ENCODE measurements around the gene SDK1. TPM values are rescaled to one million over a fixed set of nuclear protein-coding genes. Genes with fewer than 3 reads are reported as not detected.

Gene SDK1
- total and polyA plus RNA-seq, 2 experiments from 2014 or later = not detected

- 26 to 37% methylated on average over 4 of the region's 4 CpGs for WGBS, 2 experiments (ENCODE audit: low coverage in 1 of 2, low lambda C conversion rate in 2 of 2, missing lambda C conversion rate in 2 of 2)
- Histone ChIP-seq H3K27ac (no peak overlapping the region), H3K79me2 (ENCODE audit: insufficient read depth) (no peaks in the 10 kb centered on the region), H3K36me3 (ENCODE audit: low read depth) (no peaks in the 10 kb centered on the region), H3K9me2 (ENCODE audit: insufficient read depth) (no peaks in the 10 kb centered on the region), H2AFZ (no peak overlapping the region), H3K4me2 (ENCODE audit: unreplicated experiment) (no peak overlapping the region), H3F3A (ENCODE audit: insufficient read depth) (no peaks in the 10 kb centered on the region), H3K9ac (no peak overlapping the region), H3K4me3 (no peak overlapping the region), H4K20me1 (ENCODE audit: insufficient read depth) (no peaks in the 10 kb centered on the region), H3K9me3 (ENCODE audit: low read depth) (no peaks in the 10 kb centered on the region), H3K27me3 (replicated peaks; ENCODE audit: insufficient read depth) (no peaks in the 10 kb centered on the region), H3K4me1 (ENCODE audit: insufficient read depth) (no peaks in the 10 kb centered on the region)
- in situ Hi-C loops (cut with MboI) = no loop called here
- TF ChIP-seq EZH2phosphoT487 (IDR thresholded peaks at IDR 0.05; ENCODE audit: insufficient read depth, low read depth) (no peak), EZH2 (IDR thresholded peaks at IDR 0.05; ENCODE audit: insufficient read depth, poor library complexity, severe bottlenecking) (no peak)
- no peak for DNase-seq
These were observed 766.8 kb downstream of the SDK1 start for GRCh38 chr7:4067874-4068273.

GRCh38 chr7:4068286-4068685 is 767.2 kb downstream of the SDK1 start:
- H3K79me2 ChIP-seq (ENCODE audit: insufficient read depth) = no peaks in the 10 kb centered on the region
- no peak overlapping the region for H2AFZ ChIP-seq
- WGBS, 2 experiments (ENCODE audit: low coverage in 1 of 2, low lambda C conversion rate in 2 of 2, missing lambda C conversion rate in 2 of 2) = 52 to 63% methylated on average over 7 of the region's 7 CpGs
- no peaks in the 10 kb centered on the region for H4K20me1 ChIP-seq (ENCODE audit: insufficient read depth)
- DNase-seq = no peak
- H3K4me3 ChIP-seq = no peak overlapping the region
- no peaks in the 10 kb centered on the region for H3K4me1 ChIP-seq (ENCODE audit: insufficient read depth)
- in situ Hi-C loops (cut with MboI) = no loop called here
- no peaks in the 10 kb centered on the region for H3K36me3 ChIP-seq (ENCODE audit: low read depth)
- H3K4me2 ChIP-seq (ENCODE audit: unreplicated experiment) = no peak overlapping the region
- no peak overlapping the region for H3K9ac ChIP-seq
- H3F3A ChIP-seq (ENCODE audit: insufficient read depth) = no peaks in the 10 kb centered on the region
- no peak overlapping the region for H3K27ac ChIP-seq
- no peaks in the 10 kb centered on the region for H3K9me2 ChIP-seq (ENCODE audit: insufficient read depth)
- TF ChIP-seq EZH2phosphoT487 (IDR thresholded peaks at IDR 0.05; ENCODE audit: insufficient read depth, low read depth) (no peak), EZH2 (IDR thresholded peaks at IDR 0.05; ENCODE audit: insufficient read depth, poor library complexity, severe bottlenecking) (no peak)
- H3K9me3 ChIP-seq (ENCODE audit: low read depth) = no peaks in the 10 kb centered on the region
- H3K27me3 ChIP-seq (replicated peaks; ENCODE audit: insufficient read depth) = no peaks in the 10 kb centered on the region

- H3K4me2 ChIP-seq (ENCODE audit: unreplicated experiment) = no peak overlapping the region
- H3K4me1 ChIP-seq (ENCODE audit: insufficient read depth) = no peaks in the 10 kb centered on the region
- H3K4me3 ChIP-seq = no peak overlapping the region
- no peaks in the 10 kb centered on the region for H3F3A ChIP-seq (ENCODE audit: insufficient read depth)
- H2AFZ ChIP-seq = no peak overlapping the region
- H3K79me2 ChIP-seq (ENCODE audit: insufficient read depth) = no peaks in the 10 kb centered on the region
- in situ Hi-C loops (cut with MboI) = no loop called here
- no peaks in the 10 kb centered on the region for H3K36me3 ChIP-seq (ENCODE audit: low read depth)
- no peaks in the 10 kb centered on the region for H4K20me1 ChIP-seq (ENCODE audit: insufficient read depth)
- no peaks in the 10 kb centered on the region for H3K27me3 ChIP-seq (replicated peaks; ENCODE audit: insufficient read depth)
- H3K27ac ChIP-seq = no peak overlapping the region
- no peak for TF ChIP-seq EZH2 (IDR thresholded peaks at IDR 0.05; ENCODE audit: insufficient read depth, poor library complexity, severe bottlenecking)
- TF ChIP-seq EZH2phosphoT487 (IDR thresholded peaks at IDR 0.05; ENCODE audit: insufficient read depth, low read depth) = no peak
- H3K9ac ChIP-seq = no peak overlapping the region
- no peak for DNase-seq
- no peaks in the 10 kb centered on the region for H3K9me3 ChIP-seq (ENCODE audit: low read depth)
- WGBS, 2 experiments (ENCODE audit: low coverage in 1 of 2, low lambda C conversion rate in 2 of 2, missing lambda C conversion rate in 2 of 2) = 71 to 73% methylated on average over 23 of the region's 23 CpGs
- H3K9me2 ChIP-seq (ENCODE audit: insufficient read depth) = no peaks in the 10 kb centered on the region
These were observed 768.4 kb downstream of the SDK1 start for GRCh38 chr7:4069268-4070095.

- Histone ChIP-seq H3K36me3 (ENCODE audit: low read depth) (no peaks in the 10 kb centered on the region), H4K20me1 (ENCODE audit: insufficient read depth) (no peaks in the 10 kb centered on the region), H3K9ac (no peak overlapping the region), H3K9me3 (ENCODE audit: low read depth) (no peaks in the 10 kb centered on the region), H3K9me2 (ENCODE audit: insufficient read depth) (no peaks in the 10 kb centered on the region), H3K4me1 (ENCODE audit: insufficient read depth) (no peaks in the 10 kb centered on the region), H3K79me2 (ENCODE audit: insufficient read depth) (no peaks in the 10 kb centered on the region), H2AFZ (no peak overlapping the region), H3K27ac (no peak overlapping the region), H3K4me2 (ENCODE audit: unreplicated experiment) (no peak overlapping the region), H3F3A (ENCODE audit: insufficient read depth) (no peaks in the 10 kb centered on the region), H3K27me3 (replicated peaks; ENCODE audit: insufficient read depth) (no peaks in the 10 kb centered on the region), H3K4me3 (no peak overlapping the region)
- TF ChIP-seq EZH2phosphoT487 (IDR thresholded peaks at IDR 0.05; ENCODE audit: insufficient read depth, low read depth) (no peak), EZH2 (IDR thresholded peaks at IDR 0.05; ENCODE audit: insufficient read depth, poor library complexity, severe bottlenecking) (no peak)
- WGBS, 2 experiments (ENCODE audit: low coverage in 1 of 2, low lambda C conversion rate in 2 of 2, missing lambda C conversion rate in 2 of 2) = 43 to 46% methylated on average over 7 of the region's 7 CpGs
- in situ Hi-C loops (cut with MboI) = no loop called here
- DNase-seq = no peak
These were observed 769.2 kb downstream of the SDK1 start for GRCh38 chr7:4070214-4070613.

Measured in GM23248 (cell line).